Measurements from ENCODE around the gene PPFIA2.

GRCh38 chr12:81416571-81416970 is 342.6 kb downstream of the PPFIA2 start:
- TF ChIP-seq CTCF (IDR thresholded peaks at IDR 0.05) (no peak), POLR2A (IDR thresholded peaks at IDR 0.05) (no peak)
